A549 (cell line): ENCODE data around the gene NAGPA.
"Not testable (repeated sequence)": the region's sequence is repeated elsewhere in the genome, so short reads cannot be mapped to it uniquely, and the experiment has no call there.

Source experiments
- MAFK ChIP-seq: fragments of 450-650 bp; IDR thresholded peaks from 2 replicates; pipeline ENCODE4 v1.6.1; 2014; ENCODE audit not compliant: partially characterized antibody
- MAZ ChIP-seq: fragments of 150-350 bp; IDR thresholded peaks from 2 replicates; pipeline ENCODE4 v1.6.1; 2014; ENCODE audit warnings: antibody characterized with exemption, low read depth, low read length, borderline replicate concordance
- POLR2A ChIP-seq: IDR thresholded peaks from 2 replicates; pipeline ENCODE4 v1.6.1; 2012; ENCODE audit warnings: mild to moderate bottlenecking, low read length
- ZFP36 ChIP-seq: fragments of 450-650 bp; IDR thresholded peaks from 2 replicates; pipeline ENCODE4 v1.6.1; 2014; ENCODE audit warnings: borderline replicate concordance; ENCODE audit not compliant: partially characterized antibody
- TF ChIP-seq, protein P1 (sequence below): fragments of >200 bp; sonication (Bioruptor Twin); formaldehyde crosslinking; IDR thresholded peaks from 3 replicates; pipeline ENCODE4 v1.5.1; 2016
- TF ChIP-seq, protein P2 (sequence below): fragments of >200 bp; sonication (Bioruptor Twin); formaldehyde crosslinking; IDR thresholded peaks from 3 replicates; pipeline ENCODE4 v1.6.1; 2016
- TF ChIP-seq, protein P3 (sequence below): fragments of 250-450 bp; sonication (Bioruptor Pico); IDR thresholded peaks from 2 replicates; pipeline ENCODE4 v1.5.0; 2020; ENCODE audit warnings: low read depth, mild to moderate bottlenecking, moderate library complexity

DNA sequence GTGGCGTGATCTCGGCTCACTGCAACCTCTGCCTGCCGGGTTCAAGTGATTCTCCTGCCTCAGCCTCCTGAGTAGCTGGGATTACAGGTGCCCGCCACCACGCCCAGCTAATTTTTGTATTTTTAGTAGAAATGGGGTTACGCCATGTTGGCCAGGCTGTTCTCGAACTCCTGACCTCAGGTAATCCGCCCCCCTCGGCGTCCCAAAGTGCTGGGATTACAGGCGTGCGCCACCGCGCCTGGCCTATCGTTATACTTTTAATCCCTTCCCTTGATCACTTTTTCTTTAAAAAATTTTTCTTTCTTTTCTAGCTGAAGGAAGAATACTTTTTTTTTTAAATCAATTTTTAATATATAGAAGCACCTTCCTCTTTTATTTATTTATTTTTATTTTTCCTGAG is 40.0 kb upstream of the NAGPA start:
- not testable (repeated sequence) for TF ChIP-seq POLR2A, MAFK, MAZ, ZFP36
- TF ChIP-seq, protein P1, sequence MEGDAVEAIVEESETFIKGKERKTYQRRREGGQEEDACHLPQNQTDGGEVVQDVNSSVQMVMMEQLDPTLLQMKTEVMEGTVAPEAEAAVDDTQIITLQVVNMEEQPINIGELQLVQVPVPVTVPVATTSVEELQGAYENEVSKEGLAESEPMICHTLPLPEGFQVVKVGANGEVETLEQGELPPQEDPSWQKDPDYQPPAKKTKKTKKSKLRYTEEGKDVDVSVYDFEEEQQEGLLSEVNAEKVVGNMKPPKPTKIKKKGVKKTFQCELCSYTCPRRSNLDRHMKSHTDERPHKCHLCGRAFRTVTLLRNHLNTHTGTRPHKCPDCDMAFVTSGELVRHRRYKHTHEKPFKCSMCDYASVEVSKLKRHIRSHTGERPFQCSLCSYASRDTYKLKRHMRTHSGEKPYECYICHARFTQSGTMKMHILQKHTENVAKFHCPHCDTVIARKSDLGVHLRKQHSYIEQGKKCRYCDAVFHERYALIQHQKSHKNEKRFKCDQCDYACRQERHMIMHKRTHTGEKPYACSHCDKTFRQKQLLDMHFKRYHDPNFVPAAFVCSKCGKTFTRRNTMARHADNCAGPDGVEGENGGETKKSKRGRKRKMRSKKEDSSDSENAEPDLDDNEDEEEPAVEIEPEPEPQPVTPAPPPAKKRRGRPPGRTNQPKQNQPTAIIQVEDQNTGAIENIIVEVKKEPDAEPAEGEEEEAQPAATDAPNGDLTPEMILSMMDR: not testable (repeated sequence)
- TF ChIP-seq, protein P2, sequence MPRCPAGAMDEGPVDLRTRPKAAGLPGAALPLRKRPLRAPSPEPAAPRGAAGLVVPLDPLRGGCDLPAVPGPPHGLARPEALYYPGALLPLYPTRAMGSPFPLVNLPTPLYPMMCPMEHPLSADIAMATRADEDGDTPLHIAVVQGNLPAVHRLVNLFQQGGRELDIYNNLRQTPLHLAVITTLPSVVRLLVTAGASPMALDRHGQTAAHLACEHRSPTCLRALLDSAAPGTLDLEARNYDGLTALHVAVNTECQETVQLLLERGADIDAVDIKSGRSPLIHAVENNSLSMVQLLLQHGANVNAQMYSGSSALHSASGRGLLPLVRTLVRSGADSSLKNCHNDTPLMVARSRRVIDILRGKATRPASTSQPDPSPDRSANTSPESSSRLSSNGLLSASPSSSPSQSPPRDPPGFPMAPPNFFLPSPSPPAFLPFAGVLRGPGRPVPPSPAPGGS: not testable (repeated sequence)
- TF ChIP-seq, protein P3, sequence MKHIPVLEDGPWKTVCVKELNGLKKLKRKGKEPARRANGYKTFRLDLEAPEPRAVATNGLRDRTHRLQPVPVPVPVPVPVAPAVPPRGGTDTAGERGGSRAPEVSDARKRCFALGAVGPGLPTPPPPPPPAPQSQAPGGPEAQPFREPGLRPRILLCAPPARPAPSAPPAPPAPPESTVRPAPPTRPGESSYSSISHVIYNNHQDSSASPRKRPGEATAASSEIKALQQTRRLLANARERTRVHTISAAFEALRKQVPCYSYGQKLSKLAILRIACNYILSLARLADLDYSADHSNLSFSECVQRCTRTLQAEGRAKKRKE (CRISPR knock-in tag): not testable (repeated sequence)
